Left lobe of liver (tissue), 2 donors: Measurements from ENCODE around the gene SLC25A21. TPM values are rescaled to one million over a fixed set of nuclear protein-coding genes. Genes with fewer than 3 reads are reported as not detected.

ENCODE experiments used
- ATAC-seq: fragments of 200-7000 bp; cut with Tn5 transposase; one replicate; pipeline ENCODE4 v1.9.1; 2020; ENCODE audit warnings: mild to moderate bottlenecking, moderate library complexity
- DNase-seq: peaks from one replicate; pipeline ENCODE4 v3.0.0-alpha.2; 2020; ENCODE audit warnings: low spot score
- total RNA-seq: library from RNA; stranded (reverse); gene quantifications from one replicate; pipeline ENCODE4 v1.2.1, GENCODE V29; 2021
- donor health status: DM: no; HTN: no; CAD: no; lungs with moderate emphysema.
- donor health status: DM: no; HTN: yes; CAD: no.

The SLC25A21 gene
- total RNA-seq, 1 donor from 2014 or later: 0.25 TPM

DNA sequence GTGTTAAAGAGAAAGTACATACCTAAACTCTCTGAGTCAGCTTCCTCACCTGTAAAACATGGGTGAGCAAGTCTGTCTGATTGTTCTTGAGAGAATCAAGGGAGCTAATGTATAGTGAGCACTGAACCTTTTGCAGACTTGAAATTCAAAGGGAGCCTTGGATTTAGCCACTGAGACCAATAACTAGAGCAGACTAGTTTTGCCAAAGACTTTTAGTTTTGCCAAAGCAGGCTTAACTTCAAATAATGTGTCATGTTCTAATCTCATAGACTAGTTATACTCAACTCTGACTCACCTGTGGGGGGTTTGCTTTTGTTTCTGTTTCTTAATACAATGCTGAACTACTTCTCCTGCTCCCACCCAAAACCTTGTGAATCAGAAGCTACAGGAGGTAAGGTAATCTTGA lies 123.7 kb downstream of the SLC25A21 start:
- ATAC-seq (no peak), DNase-seq (no peak)

DNA sequence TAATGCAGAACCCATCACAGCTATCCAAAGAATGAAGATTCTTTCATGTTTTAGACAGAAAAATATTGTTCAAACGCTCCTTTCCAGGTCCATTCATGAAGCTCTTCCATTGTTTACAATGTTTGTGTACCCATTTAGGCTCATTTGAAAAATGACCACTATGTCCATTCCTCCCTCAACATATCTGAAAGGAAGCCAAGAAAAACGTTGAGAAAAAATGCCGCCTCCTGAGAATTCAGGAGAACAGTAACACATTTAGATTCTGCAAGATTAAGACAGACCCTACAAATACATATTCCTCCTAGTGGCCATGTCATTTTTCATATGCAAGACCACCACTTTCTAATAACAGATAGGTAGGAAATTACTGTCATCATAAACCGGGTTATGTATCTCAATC lies 124.4 kb downstream of the SLC25A21 start:
- ATAC-seq (no peak), DNase-seq (no peak)

DNA sequence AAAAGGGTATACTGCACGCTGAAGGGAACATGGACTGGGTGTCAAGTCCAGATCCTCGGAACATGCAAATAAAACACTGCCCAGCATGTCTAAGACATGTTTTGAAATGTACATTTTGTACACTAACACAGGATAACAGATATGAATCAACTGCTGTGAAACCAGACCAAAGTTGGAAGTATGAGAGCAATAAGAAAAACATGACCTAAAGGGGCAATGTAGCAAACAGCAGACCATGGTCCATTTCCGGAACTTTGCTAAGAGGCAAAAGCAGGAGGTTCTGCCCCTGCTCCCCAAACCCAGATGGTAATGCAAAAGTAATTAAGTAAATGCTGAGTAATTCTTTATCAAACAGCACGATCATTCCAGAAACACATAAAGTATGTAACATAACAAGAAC lies 125.2 kb downstream of the SLC25A21 start:
- DNase-seq (no peak), ATAC-seq (no peak)

DNA sequence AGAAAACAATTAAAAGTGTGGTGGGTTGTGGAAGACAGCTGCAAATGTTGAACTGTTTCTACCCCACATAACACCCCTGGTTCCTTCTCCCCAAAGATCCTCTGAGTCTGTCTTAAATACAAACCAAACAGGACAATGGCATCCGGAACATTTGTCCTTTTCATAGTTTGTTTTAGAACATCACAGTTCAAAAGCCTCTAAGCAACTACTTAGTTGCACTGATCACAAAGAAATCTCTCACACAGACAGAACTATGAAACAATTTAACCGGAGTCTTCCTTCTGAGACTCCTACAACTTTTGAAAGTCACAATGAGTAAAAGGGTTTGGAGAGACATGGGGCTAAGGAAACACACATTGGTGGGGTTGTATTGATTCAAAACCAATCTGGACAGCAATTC lies 125.6 kb downstream of the SLC25A21 start:
- no peak for ATAC-seq
- DNase-seq: no peak

DNA sequence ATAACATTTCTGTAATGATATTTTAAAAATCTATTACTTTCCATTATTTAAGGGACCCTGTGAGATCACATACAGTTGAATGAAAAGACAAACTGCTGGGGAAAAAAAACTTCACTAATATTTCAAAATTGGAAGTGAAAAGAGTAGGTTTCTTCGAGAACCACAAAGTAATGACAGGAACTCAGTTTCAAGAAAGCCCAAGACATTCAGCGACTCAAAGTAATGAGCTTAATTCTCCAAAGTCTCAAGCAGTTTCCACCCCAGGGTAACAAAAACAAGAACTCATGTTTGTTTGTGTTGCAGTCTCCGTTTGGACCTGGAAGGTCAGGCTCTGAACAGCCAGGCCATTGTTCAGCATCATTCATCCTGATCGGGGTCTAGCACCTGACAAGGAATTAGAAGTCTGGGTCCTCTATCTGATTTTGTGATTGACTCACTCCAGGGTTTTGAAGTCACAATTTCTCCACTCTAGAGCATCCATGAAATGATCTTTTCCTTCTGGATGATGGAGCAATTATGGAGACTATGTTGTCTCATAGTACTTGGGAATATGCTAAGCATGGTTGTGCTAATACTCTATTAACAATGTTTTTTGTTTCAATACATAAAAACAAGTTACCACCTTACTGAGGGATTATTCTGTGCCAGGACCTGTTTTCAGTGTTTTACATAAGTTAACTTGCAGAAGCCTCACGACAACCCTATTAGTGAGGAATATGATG lies 126.9 kb downstream of the SLC25A21 start:
- DNase-seq: no peak
- no peak for ATAC-seq

DNA sequence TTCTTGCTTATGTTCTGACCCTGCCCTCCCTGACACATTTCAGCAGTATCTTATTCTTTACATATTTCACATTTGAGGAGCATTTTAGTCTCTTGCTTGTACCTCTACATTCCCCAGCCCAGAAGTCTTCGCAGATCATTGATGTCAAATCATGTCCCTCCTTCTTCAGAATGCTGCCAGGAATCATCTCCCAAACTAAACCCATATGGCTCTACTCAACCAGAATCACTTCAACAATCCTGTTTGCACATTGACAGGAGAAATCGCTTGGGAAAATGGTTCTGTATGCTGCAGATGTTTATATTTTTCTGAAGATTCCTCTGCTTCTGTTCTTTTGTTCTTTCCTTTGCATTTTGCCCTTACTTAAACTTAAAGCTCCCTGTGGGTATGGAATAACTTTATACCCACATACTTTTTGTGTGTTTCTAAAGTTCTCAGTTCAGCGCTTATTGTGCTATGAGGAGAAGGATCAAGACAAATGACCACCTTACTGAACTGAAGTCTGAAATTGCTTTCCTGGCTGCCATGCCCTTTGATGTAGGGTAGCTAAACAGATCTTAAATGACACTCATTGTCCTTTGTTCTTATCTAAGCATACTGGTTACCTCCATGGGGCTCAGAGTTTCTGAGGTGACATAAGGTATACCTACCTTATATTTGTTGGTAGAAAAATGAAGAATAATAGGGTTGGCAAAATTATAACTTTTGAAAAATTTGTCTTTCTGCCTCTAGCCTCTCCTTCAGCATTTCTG lies 134.6 kb downstream of the SLC25A21 start:
- ATAC-seq: no peak
- no peak for DNase-seq

DNA sequence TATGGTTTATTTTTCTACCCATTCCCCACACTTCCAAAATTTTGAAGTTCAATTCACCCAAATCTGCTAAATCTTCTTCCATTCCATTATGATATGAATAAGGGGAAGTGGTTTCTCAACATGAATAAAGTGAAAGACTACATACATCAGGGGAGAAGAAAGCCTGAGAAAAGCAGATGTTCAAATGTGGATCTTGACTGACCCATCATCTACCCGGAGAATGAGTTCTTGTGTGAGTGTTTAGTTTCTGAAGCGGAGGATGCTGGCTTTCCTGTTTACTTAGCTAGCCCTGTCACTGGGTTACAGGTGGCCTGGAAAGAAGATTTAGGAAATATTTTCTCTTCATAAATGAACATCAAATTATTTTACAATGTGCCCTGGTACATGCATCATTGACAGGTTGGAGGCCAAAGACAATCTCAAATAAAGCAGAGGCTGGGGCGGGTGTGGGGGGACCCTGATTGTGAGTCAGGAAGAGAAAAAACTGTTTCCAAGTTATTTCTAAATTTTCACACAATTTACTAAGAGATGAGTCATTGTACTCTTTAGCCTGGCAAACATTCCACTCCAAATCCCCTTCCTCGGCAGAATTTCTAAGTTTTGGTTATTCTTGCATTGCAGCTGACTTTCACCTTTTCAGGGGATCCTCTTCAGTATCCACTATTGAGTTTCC lies 135.6 kb downstream of the SLC25A21 start:
- ATAC-seq (no peak), DNase-seq (no peak)

DNA sequence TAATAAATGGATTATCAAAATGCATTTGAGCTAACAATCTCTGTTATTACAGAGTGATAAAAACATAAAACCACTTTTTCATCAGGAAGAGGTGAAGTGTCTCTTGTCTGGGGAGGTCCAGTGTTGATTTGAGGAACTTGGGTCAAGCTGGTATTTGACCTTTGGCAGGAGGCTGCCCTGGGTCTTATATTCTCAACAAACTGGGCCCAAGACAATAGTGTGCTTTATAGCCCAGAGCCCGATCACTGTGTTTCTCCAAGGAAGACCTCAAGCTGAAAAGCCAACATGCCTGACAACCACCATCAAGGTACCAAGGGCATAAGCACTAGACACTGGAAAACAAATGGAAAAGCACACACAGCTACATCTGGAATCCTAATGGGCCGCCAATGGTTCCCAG lies 137.0 kb downstream of the SLC25A21 start:
- DNase-seq (no peak), ATAC-seq (no peak)

DNA sequence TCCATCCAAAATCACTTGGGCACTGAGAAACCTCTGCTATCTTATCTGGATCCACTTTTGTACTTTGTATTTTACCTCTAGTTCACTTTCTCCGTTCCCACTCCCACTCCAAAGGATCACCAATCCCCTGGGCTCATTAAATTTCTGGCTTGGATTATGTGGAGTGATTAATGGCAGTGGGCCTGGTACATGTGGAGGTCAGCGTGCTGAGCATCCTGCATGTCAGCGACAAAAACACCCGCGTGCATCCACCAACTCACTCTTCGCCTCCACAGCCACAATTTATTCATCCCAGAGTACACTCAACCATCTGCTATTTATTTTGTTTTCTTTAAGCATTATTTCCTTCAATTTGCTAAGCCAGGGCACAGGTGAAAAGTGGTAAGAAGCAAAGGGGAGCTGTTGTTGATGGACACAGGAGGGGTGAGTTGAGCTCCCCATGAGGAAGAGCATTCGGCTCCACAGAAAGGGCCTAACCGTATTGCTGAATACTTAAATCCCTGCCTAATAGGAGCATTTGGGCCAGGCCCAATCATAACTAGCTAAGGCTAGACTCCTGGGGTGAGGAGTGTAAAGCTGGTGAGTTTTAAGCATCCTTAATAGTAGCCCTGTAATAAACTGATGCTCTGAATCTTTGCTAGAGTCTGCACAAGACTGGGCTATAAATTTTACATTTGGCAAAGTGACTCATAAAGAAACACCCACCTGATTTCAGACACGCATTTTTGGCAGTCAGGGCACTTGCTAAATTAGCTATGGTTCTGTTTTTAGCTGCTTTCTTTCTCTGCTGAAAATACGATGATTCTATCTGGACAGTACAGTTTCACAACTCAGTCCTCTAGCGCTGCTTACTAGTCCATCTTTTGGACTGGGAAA lies 137.8 kb downstream of the SLC25A21 start:
- ATAC-seq: no peak
- DNase-seq: no peak

DNA sequence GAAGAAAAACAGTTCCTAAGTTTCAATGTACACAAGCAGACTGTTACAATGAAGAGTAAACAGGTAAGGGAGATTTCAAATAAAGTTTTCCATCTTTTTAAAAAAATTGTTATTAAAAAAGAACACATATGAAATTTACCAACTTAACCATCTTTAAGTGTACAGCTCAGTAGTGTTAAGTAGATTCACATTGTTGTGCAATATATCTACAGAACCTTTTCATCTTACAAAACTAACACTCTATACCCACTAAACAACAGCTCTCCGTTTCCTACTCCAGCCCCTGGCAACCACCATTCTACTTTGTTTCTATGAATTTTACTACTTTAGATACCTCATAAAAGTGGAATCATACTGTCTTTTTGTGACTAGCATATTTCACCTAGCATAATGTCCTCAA lies 139.5 kb downstream of the SLC25A21 start:
- DNase-seq: no peak
- no peak for ATAC-seq

DNA sequence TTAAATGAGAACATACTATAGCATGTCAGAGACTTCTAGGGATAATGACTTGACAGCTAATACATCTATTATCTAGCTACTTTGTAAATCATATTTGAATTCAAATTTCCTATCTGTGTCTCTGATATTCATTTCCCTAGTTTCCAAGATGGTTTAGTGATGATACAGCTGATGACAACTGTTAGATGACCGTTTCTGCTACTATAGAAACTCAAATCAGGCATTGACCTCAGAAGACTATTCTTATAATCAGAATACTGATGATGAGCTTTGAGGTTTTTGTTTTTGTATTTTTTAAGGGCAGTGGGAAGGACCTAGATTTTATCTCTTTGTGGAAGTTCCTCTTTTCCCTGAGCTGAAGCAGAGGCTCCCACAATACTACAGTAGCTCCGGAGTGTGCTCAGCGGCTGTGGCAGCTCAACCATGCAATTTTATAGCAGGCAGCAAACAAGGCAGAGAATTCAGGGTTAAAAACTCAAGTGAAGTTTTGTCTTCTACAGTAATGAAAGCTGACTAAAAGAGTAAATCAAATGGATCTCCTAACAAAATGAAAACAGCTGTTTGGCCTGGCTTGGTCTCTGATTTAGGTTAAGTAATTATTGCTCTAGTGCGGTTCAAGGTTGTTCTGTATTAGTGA lies 145.1 kb downstream of the SLC25A21 start:
- ATAC-seq: no peak
- DNase-seq: no peak

DNA sequence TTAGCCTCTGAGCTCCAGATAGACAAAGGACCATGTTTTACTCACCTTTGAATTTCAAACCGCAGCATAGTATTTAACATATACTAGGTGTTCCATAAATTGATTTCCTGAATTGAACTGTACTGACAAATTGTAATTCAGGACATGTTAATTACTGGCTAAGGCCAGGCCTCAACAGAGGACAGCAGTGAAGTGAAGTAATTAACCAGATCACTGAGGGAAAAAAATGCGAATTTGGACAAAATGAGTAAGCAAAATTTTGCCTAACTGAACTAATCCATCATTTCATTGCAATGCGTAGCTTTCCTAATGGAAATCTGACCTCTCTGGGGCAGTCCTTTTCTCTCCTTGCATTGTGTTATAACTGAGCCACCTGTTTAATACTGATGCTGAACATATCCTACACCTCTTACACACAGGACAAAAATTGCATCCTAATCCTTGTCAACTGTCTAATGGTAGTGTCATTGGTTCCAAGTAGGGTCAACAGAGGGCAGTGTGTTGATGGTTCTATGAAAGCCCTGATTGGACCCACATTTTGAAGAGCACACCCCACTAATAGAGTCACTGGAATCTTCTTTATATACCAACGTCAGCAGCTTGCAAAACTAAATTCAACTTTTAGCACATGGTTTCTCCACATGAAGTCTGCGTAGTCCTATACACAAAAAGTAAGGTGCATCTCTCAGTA lies 148.4 kb downstream of the SLC25A21 start:
- DNase-seq (no peak), ATAC-seq (no peak)

DNA sequence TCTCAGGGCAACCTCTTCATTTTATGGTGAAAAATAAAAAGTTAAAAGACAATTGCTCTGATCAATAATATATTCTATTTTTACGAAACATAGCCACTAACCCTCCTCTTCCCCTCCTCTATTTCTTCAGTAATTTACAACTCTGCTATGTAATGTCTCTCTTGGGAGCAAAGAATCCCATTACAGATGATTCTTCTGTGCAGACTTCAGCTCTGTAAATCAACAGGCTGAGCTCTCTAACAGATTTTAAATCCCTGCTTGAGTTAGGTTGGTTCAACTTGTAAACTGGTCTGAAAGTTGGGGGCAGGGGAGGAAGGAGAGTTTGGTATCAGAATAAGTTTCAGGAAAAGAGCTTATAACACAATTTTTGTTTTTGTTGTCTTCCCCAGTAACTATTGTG lies 151.0 kb downstream of the SLC25A21 start:
- ATAC-seq (no peak), DNase-seq (no peak)

DNA sequence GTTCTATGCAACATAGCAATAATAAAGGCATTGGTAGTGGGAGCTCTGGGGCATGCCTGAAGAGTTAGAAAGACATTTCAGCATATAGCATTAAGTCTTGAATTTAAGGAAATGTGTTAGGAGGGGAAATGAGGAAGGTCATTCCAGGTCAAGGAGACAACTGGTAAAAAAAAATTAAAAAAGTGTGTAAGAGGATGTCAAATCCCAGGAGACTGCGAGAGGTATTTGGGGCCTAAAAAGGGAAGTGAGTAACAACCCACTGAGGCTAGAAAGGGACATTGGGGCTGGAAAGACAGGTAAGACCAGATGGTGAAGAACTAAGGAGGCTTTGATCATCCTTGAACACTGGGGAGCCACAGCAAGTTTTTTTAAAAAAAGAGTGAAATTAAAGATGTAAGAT lies 152.9 kb downstream of the SLC25A21 start:
- DNase-seq (no peak), ATAC-seq (no peak)

DNA sequence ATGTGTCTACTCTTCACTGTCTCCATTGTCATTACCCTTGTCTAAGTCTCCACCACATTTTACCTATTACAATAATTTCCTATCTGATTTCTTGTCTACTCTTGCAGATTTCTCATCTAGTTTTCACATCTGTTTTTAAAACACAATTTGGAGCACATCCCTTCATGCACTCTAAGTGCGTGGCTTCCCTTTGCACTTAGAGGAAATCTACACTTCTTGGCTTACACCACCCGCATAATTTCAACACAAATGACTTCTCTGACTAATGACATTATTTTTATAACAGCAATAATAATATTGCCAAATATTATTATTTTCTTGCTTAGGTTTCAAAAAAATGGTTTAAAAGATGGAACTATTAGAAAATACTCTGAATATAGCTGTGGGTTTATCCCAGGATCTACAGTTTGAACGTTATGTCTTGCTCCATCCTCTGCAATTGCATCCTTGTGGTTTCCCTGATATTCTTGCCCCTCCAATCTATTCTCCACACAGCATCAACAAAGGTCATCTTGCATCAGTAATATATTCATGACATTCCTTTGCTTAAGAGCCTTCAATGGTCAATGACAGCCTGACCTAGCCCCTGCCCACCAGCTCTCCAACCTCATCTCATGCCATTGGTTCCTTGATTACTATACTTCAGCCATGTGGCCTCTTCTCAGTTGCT lies 153.7 kb downstream of the SLC25A21 start:
- no peak for ATAC-seq

DNA sequence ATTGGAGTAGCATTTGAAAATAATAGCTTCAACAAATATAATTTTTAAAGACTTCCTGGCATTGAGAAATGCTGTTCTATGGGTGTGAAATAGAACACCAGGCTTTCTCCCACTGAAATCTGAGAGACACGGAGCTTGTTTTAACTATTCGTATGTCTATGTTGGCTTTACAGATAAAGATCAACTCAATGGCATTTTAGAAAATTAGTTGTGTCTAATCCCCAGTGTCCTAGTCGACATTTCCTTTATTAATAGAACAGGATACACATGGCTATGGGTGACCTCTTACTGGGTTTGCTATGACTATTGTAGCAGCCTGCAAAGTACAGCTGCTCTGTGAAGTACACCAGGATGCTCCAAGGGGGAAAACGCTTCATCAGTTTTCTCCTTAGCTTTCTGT lies 159.3 kb downstream of the SLC25A21 start:
- no peak for DNase-seq
- no peak for ATAC-seq

More for the DNA sequence above, 153.7 kb downstream of the SLC25A21 start:
- DNase-seq: no peak

DNA sequence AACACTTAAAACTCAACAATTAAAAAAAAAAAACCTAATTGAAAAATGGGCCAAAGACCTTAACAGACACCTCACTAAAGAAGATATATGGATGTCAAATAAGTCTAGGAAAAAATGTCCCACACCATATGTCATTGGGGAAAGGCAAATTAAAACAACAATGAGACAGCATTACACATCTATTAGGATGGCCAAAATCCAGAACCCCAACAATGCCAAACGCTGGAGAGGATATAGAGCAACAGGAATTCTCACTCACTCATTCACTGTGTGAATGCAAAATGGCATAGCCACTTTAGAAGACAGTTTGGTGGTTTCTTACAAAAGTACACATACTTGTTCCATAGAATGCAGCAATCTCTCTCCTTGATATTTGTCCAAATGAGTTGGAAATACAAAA lies 173.7 kb downstream of the SLC25A21 start:
- DNase-seq (no peak), ATAC-seq (no peak)

DNA sequence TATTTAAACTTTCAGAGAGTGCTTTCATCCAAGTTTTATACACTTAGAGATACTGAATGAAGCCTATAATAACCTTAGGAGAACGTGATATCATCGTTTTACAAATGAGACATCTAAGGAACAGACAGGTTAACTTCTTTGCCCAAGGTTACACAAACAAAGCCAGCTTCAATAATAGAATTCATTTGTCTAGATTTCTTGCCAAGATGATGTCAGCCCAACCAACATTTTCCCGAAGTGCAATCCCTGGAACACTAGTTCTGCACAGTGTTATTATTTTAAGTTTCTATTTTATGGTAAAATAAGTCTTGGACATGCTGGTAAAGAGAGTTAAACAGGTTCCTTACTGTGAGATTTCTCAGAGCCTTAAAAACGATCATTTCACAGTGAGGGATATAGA lies 174.6 kb downstream of the SLC25A21 start:
- DNase-seq (no peak), ATAC-seq (no peak)

DNA sequence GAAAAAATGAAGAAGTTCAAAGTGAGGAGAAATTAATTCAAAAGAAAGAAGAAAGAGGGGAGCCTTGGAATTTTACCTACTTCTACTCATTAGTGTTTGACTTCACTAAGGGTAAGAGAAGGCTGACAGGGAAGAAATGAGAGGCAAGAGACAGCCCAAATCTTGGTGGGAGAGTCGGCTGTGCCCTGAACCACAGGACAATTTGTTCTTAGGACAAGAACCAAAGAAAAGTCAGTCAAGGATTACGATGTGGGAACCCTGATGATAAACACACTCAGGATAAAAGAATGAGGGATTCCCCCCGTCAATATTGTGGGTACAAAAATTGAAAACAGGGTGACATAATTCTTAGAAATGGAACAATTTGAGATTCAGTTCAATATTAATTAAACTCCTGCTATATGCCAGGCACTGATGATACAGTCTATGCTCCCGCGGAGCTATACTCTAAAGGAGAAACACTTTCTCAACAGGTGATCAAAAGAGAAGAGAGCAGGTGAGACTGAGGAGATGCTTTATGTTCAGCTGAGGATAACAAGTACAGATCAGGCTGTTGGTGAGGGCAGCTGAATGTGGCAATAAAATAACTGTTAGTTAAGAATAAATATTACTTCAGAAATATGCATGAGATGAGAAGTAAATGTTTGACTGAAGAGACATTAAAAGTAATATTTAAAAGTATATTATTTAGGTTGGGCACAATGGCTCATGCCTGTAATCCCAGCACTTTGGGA lies 175.4 kb downstream of the SLC25A21 start:
- DNase-seq (no peak), ATAC-seq (no peak)
